NCI-H524 (cell line): ENCODE measurements around the gene PPARG.

Source experiments
- DNase-seq, 2 experiments: peaks; one replicate each; lab custom pipeline; 2025; lab: John Stamatoyannopoulos, UW

Gene PPARG

GRCh38 chr3:12345141-12345561 lies 56.3 kb downstream of the PPARG start:
- DNase-seq, result no peak

GRCh38 chr3:12345584-12346494 lies 57.0 kb downstream of the PPARG start:
- DNase-seq, result no peak

DNA sequence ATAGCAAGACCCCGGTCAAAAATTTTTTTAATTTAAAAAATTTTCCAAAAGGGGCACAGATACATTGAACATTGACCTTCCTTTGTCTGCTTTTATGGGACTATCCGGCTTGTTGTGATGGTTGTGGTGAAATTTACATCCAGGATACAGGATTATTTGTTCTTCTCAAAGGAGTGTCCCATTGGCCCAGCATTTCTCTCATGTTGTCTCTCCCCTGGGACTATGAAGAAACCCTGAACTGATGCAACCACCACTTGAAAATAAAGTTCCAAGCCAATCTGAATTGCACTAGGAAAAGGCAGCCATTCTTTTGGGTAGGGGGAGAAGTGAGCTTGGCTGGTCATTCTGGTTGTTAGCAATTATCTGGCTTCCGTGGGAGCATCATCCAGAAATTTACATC lies 58.4 kb downstream of the PPARG start:
- DNase-seq, result no peak

GRCh38 chr3:12349895-12350811 lies 61.3 kb downstream of the PPARG start:
- no peak for DNase-seq

- no peak for DNase-seq
Measured at GRCh38 chr3:12351145-12351544, 62.3 kb downstream of the PPARG start.

- DNase-seq, result no peak
Measured at GRCh38 chr3:12352253-12352652, 63.4 kb downstream of the PPARG start.

DNA sequence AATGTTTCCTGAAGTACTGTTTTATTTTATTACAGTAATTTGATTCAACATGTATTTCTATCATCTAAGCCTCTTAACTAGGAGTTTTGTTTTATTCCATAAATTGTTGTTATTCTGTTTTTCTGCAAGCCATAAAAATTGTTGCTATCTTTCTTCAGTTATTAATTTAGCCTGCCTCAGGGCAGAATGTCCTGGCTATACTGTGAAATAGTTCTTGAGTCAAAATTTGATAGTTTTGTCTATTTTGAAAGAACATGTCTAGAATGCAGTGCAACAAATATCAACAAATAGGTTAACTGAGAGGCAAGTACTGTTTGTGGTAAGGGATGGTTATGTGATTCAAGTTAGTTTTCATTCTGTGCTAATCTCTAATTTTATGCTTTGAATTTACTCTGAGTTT lies 63.9 kb downstream of the PPARG start:
- DNase-seq, result no peak

- DNase-seq, result no peak
Measured at GRCh38 chr3:12353796-12354525, 65.1 kb downstream of the PPARG start.

DNA sequence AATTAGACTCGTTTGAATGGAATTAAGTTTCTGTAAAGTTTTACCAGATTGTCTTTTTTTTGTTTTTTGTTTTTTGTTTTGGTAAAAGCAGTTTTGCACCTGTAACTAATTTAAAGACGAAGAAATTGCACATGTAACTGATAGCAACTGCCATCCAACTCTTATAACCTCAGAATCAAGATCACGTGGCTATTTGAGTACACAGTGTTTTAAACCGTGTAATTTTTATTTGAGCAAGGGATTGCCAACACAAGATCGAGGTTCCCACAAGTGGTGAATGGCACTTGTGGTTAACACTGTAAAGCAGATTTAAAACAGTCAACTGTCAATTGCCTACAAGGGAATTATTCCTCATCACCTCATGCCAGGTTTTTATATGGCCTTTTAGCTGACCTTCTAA lies 67.3 kb downstream of the PPARG start:
- DNase-seq, result no peak

DNA sequence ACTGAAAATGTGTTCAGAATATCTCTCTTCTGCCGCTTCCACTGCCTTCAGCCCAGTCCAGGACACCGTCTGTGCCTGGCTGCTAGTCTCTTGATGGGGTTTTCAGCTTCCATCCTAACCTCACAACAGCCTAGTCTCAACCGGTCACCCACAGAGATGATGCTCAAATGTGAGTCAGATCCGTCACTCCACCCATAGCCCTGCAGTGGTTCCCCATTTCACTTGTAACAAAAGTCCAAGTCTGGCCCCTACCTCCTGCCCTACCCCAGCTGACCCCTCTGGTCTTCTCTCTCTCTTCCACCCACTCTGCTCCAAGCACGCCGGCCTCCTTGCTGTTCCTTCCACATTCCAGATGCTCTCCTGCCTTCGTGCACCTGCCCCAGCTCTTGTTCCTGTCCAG lies 68.1 kb downstream of the PPARG start:
- no peak for DNase-seq

- DNase-seq, result no peak
Measured at GRCh38 chr3:12357456-12357855, 68.6 kb downstream of the PPARG start.

- peak; percentile 14 to 72 for DNase-seq
Measured at GRCh38 chr3:12363397-12364195, 74.7 kb downstream of the PPARG start.

DNA sequence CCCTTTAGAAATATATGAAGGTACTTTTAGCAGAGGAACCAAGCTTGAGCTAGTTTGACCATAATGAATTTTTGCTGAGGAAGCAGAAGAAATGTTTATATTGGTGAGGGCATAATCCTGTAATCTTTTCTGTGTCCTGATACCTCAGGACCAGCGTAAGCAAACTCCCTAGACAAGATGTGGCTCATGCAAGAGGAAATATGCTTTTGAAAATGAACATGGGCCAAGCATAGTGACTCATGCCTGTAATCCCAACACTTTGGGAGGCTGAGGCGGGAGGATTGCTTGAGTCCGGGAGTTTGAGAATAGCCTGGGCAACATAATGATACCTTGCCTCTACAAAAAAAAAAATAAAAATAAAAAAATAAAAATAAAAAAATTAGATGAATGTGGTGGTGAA lies 78.5 kb downstream of the PPARG start:
- no peak for DNase-seq

GRCh38 chr3:12369029-12369428 lies 80.2 kb downstream of the PPARG start:
- no peak for DNase-seq

- DNase-seq, result no peak
Measured at GRCh38 chr3:12369598-12369997, 80.7 kb downstream of the PPARG start.

GRCh38 chr3:12370758-12371157 lies 81.9 kb downstream of the PPARG start:
- DNase-seq, result no peak

DNA sequence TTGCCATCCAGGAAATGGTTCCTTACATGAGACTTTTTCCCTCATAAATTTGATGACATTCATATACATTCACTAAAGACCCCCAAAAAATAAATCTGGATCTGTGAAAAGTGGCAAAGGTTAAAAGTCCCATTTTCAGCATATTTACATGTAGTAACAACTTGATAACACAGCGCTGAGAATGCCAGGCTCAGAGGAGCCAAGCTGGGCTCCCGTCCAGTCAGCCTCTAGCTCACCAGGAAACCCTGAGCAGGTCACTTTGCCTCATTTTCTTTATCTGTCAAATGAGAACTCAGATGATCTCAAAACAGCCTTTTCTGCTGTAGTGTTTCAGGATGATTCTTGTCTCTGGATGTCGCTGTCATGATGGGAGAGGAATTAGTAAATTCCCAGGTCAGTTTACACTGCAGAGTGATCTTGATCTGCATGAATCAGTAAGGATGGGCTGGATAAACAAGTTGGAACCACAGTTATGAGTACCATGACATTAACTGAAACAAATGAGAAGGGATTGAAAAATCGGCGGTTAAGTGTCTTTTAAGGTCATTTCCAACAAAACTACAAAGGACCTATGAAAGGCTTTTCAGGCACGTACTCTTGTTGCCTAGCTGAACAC lies 82.8 kb downstream of the PPARG start:
- no peak for DNase-seq

DNA sequence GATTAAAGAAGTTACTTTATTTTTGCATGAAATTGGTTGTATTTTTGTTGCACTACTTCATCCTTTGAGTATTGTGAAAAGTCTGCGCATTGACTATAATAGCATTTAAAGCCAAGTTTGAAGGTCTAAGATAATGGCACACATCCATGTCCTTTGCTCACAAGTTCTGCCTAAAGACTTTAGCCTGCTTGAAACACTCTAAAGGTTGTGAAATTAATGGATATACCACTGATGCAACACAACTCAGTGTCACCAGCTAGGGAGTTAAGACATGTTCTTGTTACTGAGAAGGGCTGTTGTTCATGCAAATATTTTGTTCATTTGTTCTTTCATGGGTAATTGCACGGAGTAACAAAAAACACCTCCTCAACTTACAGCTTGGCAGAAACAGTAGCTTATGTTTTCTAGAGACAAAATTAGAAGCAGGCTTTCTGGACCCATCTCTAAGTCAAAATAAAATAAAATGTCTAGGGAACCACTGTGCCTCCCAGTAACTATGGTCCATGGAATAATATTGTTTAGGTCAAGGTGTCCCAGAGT lies 83.9 kb downstream of the PPARG start:
- no peak for DNase-seq

DNA sequence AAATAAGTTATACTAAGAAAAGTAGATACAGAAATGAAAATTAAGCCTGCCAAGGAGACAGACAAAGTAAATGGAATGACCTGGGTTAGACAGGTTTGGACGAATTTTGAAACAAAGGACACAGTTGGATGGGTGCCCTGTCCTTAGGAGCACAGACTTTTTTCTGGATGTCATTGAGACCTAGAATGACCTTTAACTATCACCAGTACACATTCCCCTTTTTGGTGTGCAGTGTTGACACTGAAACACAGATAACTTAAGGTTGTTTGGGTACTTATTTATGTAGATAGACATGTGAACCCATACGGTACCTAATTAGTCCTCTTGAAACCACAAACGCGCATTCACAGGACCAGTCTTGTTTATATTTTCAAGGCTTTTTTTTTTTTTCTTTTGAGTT lies 86.7 kb downstream of the PPARG start:
- DNase-seq, result no peak

- no peak for DNase-seq
Measured at GRCh38 chr3:12379640-12380429, 91.0 kb downstream of the PPARG start.
